Stimulated activated CD4-positive, alpha-beta T cell treated with anti-CD3 and anti-CD28 coated beads, Interleukin-1b, Interleukin-23, amount 100 ng/mL, for 24 hours (primary cell): ENCODE data around the gene RAE1.
"Not testable (repeated sequence)": the region's sequence is repeated elsewhere in the genome, so short reads cannot be mapped to it uniquely, and the experiment has no call there.

Source experiments
- DNase-seq, 4 experiments: peaks; one replicate each; pipeline ENCODE4 v3.0.0-alpha.2; 2020; ENCODE audit warnings: low read depth in 4 of 4, low spot score in 1 of 4

RAE1 gene

GRCh38 chr20:57411406-57412283, 60.6 kb downstream of the RAE1 start:
- DNase-seq: no peak

GRCh38 chr20:57412347-57413029, 61.4 kb downstream of the RAE1 start:
- no peak for DNase-seq

GRCh38 chr20:57413986-57414385, 62.9 kb downstream of the RAE1 start:
- DNase-seq: no peak

DNA sequence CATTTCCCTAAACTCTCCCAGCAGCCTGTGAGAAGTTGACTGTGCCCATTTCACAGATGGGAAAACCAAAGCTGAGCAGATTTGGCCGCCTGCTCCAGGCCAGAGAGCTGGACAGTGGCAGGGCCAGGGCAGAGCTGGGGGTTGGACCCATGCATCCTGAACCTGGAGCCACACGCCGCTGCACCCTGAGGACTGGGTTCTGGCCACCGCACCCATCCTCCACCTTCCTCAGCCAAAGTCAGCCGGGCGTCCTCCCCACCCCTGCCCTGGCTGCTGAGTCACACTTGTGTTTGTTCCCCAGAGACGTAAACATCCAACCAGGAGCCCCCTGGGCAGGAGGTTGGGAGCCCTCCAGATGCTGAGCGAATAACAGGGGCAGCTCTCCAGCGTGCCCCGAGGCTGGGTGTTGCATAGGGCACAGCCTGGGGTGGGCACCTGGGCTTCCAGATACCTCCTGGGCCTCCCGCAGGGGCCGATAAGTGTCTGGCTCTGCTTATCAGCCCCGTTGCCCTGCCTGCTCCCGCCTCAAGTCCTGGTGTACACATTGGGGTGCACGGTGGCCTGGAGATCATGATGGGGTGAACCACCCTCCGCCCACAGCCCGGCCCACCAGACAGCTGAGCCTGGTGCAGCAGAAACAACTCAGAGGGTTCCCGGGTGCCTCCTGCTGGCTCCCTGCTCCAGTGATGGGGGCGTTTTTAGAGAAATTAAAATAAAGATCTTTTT, 64.0 kb downstream of the RAE1 start:
- no peak for DNase-seq

GRCh38 chr20:57415771-57416170, 64.7 kb downstream of the RAE1 start:
- DNase-seq: no peak

DNA sequence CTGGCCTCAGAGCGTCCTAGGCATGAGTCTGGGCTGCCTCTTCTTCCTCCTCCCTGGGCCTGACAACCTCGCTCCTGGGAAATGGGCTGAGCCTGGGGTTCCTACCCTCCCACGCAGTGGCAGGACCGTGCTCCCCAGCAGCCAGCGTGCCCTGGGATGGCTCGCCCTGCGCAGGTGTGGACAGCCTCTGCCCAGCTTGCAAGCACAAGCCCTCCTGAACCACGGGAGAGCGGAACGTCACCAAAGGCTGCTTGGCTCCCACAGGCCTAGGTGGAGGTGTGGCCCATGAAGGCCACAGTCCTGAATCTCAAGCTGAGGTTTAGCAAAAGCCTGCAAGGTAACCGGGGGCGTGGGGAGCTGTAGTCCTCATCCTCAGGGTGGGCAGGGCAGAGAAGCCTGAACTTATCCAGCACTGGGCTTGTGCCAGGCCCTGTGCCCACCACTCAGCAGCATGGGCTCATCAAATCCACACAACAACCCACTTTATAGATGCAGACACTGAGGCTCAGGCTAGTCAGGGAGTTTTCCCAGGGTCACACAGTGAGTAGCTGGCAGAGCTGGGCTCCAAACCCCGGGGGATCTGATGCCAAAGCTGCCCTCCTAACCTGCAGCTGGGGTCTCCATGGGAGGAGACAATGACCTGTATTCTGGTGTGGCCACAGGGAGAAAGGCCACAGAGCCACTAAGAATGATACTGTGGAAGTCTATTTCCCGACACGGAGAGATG, 65.4 kb downstream of the RAE1 start:
- no peak for DNase-seq

- no peak for DNase-seq
Observed at GRCh38 chr20:57417051-57417689, 66.1 kb downstream of the RAE1 start.

DNA sequence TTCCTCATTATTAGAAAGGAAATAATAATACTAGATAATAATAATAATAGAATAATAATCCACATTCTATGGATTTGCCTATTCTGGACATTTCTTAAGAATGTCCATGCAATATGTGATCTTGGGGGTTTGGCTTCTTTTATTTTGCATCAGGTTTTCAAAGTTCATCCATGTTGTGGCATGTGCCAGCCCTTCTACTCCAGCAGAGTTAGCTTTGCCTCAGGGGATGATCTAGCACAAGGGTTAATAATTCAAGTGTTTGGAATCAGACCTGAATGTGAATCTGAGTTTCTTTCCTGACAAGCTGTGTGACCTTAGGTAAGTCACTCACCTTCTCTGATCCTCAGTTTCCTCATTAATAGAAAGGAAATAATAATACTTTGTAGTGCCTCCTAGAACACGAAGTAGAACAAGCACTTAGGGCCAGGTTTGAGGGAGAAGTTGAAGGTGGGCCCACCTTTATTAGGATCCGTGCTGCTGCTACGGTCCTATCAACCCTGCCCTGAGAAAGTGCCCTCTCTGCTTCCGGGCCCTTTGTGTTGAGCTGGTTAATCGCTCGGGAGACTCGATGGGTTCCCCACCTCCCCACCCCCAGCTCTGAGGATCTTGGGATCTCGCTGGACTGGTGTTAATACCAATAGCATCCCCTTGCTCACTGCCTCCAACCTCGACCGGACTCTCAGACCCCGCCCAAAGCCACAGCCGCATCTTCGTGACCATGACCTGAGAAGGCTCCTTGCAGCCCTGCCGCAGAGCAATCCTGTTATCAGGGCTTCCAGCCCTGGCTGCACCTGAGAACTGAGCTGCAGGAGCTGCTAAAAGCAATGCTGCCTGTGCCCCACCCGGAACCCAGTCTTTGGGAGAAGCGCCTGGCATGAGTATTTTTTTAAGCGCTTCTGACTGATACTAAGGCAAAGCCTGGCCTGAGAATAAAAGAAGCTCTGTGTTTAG, 67.0 kb downstream of the RAE1 start:
- no peak for DNase-seq

- DNase-seq: not testable (repeated sequence)
Observed at GRCh38 chr20:57419479-57419878, 68.4 kb downstream of the RAE1 start.

DNA sequence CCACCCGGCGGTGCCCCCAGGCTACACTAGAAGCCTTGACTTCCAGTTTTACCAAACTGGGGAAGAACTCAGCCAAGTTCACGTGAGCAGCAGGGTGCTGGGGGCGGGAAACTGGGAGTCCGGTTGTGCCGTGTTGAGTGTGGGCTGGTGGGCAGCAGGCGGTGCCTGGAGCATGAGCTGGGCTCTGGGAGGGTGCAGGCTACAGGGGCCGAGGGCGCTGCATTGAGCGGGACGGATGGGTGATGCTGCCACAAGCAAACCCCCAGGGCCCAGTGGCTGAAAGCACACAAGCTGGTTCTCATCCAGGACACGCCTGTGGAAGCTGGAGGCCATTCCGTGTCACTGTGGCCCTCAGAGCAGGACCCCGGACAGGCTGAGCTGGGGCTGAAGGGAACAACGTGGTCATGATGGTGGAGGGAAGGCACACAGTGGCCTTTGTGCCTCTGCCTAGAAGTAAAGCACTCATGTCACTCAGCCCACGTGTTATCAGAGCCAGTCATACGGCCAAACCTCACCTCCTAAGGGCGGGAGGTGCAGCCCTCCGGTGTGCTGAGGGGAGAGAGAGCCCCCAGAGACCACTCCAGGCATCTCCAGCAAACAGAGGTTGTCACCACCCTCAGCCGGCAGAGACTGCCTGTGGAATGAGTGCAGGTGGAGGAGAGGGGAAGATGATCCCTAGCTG, 69.7 kb downstream of the RAE1 start:
- DNase-seq: no peak

- no peak for DNase-seq
Observed at GRCh38 chr20:57421253-57422220, 70.5 kb downstream of the RAE1 start.

GRCh38 chr20:57422254-57422653, 71.2 kb downstream of the RAE1 start:
- DNase-seq: no peak

GRCh38 chr20:57425150-57426013, 74.3 kb downstream of the RAE1 start:
- DNase-seq: no peak

DNA sequence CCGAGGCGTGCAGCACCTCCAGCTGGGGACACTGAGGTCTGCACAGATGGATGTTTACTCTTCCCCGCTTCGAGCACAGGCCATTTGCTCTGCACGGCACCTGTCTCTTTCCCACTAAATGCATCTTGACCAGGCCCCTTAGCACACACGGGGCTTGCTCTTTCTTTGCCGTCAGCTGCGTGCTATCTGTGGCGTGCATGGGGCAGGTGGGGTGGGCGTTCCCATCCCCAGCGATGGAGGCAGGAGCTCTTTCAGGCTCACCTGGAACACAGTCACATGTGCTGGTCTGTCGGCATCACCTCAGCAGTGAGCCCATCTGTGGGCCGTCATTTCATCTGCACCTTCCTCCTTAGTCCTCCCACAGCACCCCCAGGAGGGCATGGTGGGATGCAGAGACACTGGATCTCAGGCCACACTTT, 75.2 kb downstream of the RAE1 start:
- no peak for DNase-seq

GRCh38 chr20:57426831-57427230, 75.8 kb downstream of the RAE1 start:
- no peak for DNase-seq

DNA sequence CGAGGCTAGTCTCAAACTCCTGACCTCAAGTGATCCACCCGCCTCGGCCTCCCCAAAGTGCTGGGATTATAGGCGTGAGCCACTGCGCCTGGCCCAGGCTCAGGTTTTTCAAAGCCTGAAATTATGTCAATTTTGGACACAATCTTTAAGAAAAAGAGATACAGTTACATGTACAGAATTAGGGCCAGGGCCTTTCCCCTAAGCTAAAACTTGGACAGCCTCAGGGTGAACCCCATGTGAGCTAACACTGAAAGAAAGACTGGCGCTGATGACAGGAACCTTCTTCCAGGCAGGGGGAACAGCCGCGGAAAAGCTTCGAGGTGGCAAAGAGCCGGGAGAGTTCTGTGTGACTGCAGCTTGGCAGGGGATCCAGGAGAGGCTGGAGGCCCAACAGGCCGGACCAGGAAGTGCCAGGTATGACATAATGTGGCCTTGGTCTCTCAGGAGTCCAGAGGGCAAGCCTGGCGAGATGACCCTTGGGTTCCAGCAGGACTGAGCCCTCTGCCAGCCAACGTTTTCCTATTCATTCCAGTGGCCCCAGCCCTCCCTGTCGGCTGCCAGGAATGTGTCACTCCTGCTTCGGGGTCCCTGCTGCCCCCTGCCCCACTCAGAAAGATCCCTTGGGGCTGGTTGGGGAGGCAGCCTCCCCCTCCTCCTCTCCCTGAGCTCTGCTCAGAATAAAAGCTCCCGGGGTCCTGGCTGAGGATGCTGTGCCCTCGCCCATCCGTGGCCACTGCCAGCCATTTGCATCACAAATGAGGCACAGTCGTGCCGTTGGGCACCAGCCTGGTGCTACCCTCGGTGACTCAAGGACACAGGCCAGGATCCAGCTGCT, 77.5 kb downstream of the RAE1 start:
- no peak for DNase-seq
